WTC11 (cell line): ENCODE data around the gene CGB3. TPM values are rescaled to one million over a fixed set of nuclear protein-coding genes. Genes with fewer than 3 reads are reported as not detected.

Experiments used
- ATAC-seq: fragments of 200-7000 bp; cut with Tn5 transposase; 2 replicates; pipeline ENCODE4 v1.10.0; 2021; ENCODE audit warnings: mild to moderate bottlenecking, moderate library complexity
- CTCF ChIA-PET: fragments of 300-600 bp; sonication (Branson Sonifier 250); formaldehyde crosslinking; loops from one replicate; lab custom pipeline; 2021; ENCODE audit warnings: antibody characterized with exemption; lab: Charles Lee
- POLR2A ChIA-PET: fragments of 350-600 bp; sonication (Branson Sonifier 250); formaldehyde crosslinking; loops from one replicate; lab custom pipeline; 2021; ENCODE audit warnings: antibody characterized with exemption; lab: Charles Lee
- DNase-seq: peaks from one replicate; pipeline ENCODE4 v3.0.0; 2021; ENCODE audit warnings: low spot score
- H3K27ac Mint-ChIP-seq: 2 replicates; pipeline ENCODE4 v1.8.0; 2021; ENCODE audit warnings: mixed read lengths
- H3K27me3 Mint-ChIP-seq: 2 replicates; pipeline ENCODE4 v1.8.0; 2021; ENCODE audit warnings: low read depth, mild to moderate bottlenecking, moderate library complexity, mixed read lengths
- H3K36me3 Mint-ChIP-seq: 2 replicates; pipeline ENCODE4 v1.8.0; 2021; ENCODE audit warnings: mixed read lengths
- H3K4me1 Mint-ChIP-seq: 2 replicates; pipeline ENCODE4 v1.8.0; 2022; ENCODE audit warnings: mixed read lengths
- H3K4me3 Mint-ChIP-seq: 2 replicates; pipeline ENCODE4 v1.8.0; 2021; ENCODE audit warnings: mild to moderate bottlenecking, moderate library complexity, mixed read lengths
- H3K9me3 Mint-ChIP-seq: 2 replicates; pipeline ENCODE4 v1.8.0; 2021; ENCODE audit warnings: mixed read lengths
- CDX4 ChIP-seq: fragments of 250-450 bp; sonication (Bioruptor Pico); IDR thresholded peaks from 2 replicates; pipeline ENCODE4 v1.9.0; 2021; ENCODE audit warnings: moderate library complexity, mild to moderate bottlenecking, inconsistent platforms, borderline replicate concordance
- CREM ChIP-seq: sonication (generic); formaldehyde crosslinking; IDR thresholded peaks from 2 replicates; pipeline ENCODE4 v1.8.1; 2022; ENCODE audit warnings: mild to moderate bottlenecking, missing genetic modification reagents, moderate library complexity
- E2F4 ChIP-seq: sonication (generic); formaldehyde crosslinking; IDR thresholded peaks from 2 replicates; pipeline ENCODE4 v1.8.1; 2022; ENCODE audit warnings: low read depth, mild to moderate bottlenecking, moderate library complexity, missing genetic modification reagents, borderline replicate concordance
- FOXJ3 ChIP-seq: sonication (generic); formaldehyde crosslinking; IDR thresholded peaks from 2 replicates; pipeline ENCODE4 v1.9.0; 2021; ENCODE audit warnings: missing genetic modification reagents, mild to moderate bottlenecking, borderline replicate concordance
- NFYB ChIP-seq: sonication (generic); formaldehyde crosslinking; conservative IDR thresholded peaks from 2 replicates; pipeline ENCODE4 v1.8.0; 2022; ENCODE audit warnings: low read depth, missing genetic modification reagents
- SOX15 ChIP-seq: fragments of 250-450 bp; sonication (Bioruptor Pico); IDR thresholded peaks from 2 replicates; pipeline ENCODE4 v1.9.0; 2021; ENCODE audit warnings: mild to moderate bottlenecking
- TEAD4 ChIP-seq: sonication (generic); formaldehyde crosslinking; IDR thresholded peaks from 2 replicates; pipeline ENCODE4 v1.8.0; 2022; ENCODE audit warnings: mild to moderate bottlenecking, missing genetic modification reagents
- USF2 ChIP-seq: sonication (generic); formaldehyde crosslinking; IDR thresholded peaks from 2 replicates; pipeline ENCODE4 v1.8.1; 2023; ENCODE audit warnings: mild to moderate bottlenecking, missing genetic modification reagents, moderate library complexity
- ZBTB21 ChIP-seq: sonication (generic); formaldehyde crosslinking; IDR thresholded peaks from 2 replicates; pipeline ENCODE4 v1.8.1; 2023; ENCODE audit warnings: mild to moderate bottlenecking, missing genetic modification reagents, borderline replicate concordance
- ZNF121 ChIP-seq: sonication (generic); formaldehyde crosslinking; IDR thresholded peaks from 2 replicates; pipeline ENCODE4 v1.8.0; 2023; ENCODE audit warnings: missing genetic modification reagents
- ZNF263 ChIP-seq: sonication (generic); formaldehyde crosslinking; IDR thresholded peaks from 2 replicates; pipeline ENCODE4 v1.8.1; 2022; ENCODE audit warnings: low read depth, mild to moderate bottlenecking, moderate library complexity, missing genetic modification reagents
- total RNA-seq: library from RNA; stranded (reverse); gene quantifications from 3 replicates; pipeline ENCODE4 v1.2.3, GENCODE V29; 2021
- TF ChIP-seq, protein P1 (sequence below): fragments of 250-450 bp; sonication (Bioruptor Pico); IDR thresholded peaks from 2 replicates; pipeline ENCODE4 v1.9.0; 2021; ENCODE audit warnings: mild to moderate bottlenecking
- TF ChIP-seq, protein P2 (sequence below): sonication (generic); formaldehyde crosslinking; IDR thresholded peaks from 2 replicates; pipeline ENCODE4 v1.8.1; 2022; ENCODE audit warnings: mild to moderate bottlenecking, missing genetic modification reagents, moderate library complexity, borderline replicate concordance
- TF ChIP-seq, protein P3 (sequence below): sonication (generic); formaldehyde crosslinking; IDR thresholded peaks from 2 replicates; pipeline ENCODE4 v1.8.0; 2022; ENCODE audit warnings: missing genetic modification reagents
- TF ChIP-seq, protein P4 (sequence below): sonication (generic); formaldehyde crosslinking; conservative IDR thresholded peaks from 2 replicates; pipeline ENCODE4 v1.8.1; 2023; ENCODE audit warnings: mild to moderate bottlenecking, low read depth, missing genetic modification reagents, moderate library complexity
- TF ChIP-seq, protein P5 (sequence below): sonication (generic); formaldehyde crosslinking; conservative IDR thresholded peaks from 2 replicates; pipeline ENCODE4 v1.8.1; 2022; ENCODE audit warnings: mild to moderate bottlenecking, missing genetic modification reagents
- TF ChIP-seq, protein P6 (sequence below): fragments of 250-450 bp; sonication (Bioruptor Pico); IDR thresholded peaks from 2 replicates; pipeline ENCODE4 v2.1.2; 2022; ENCODE audit warnings: mild to moderate bottlenecking, moderate library complexity
- TF ChIP-seq, protein P7 (sequence below): sonication (generic); formaldehyde crosslinking; IDR thresholded peaks from 2 replicates; pipeline ENCODE4 v1.8.0; 2022; ENCODE audit warnings: mild to moderate bottlenecking, missing genetic modification reagents
- TF ChIP-seq, protein P8 (sequence below): fragments of 250-450 bp; sonication (Bioruptor Pico); IDR thresholded peaks from 2 replicates; pipeline ENCODE4 v1.9.0; 2021; ENCODE audit warnings: mild to moderate bottlenecking

CGB3 gene
- total RNA-seq, 1 experiment from 2014 or later: not detected

- TF ChIP-seq CDX4: no peak
- TF ChIP-seq, protein P1, sequence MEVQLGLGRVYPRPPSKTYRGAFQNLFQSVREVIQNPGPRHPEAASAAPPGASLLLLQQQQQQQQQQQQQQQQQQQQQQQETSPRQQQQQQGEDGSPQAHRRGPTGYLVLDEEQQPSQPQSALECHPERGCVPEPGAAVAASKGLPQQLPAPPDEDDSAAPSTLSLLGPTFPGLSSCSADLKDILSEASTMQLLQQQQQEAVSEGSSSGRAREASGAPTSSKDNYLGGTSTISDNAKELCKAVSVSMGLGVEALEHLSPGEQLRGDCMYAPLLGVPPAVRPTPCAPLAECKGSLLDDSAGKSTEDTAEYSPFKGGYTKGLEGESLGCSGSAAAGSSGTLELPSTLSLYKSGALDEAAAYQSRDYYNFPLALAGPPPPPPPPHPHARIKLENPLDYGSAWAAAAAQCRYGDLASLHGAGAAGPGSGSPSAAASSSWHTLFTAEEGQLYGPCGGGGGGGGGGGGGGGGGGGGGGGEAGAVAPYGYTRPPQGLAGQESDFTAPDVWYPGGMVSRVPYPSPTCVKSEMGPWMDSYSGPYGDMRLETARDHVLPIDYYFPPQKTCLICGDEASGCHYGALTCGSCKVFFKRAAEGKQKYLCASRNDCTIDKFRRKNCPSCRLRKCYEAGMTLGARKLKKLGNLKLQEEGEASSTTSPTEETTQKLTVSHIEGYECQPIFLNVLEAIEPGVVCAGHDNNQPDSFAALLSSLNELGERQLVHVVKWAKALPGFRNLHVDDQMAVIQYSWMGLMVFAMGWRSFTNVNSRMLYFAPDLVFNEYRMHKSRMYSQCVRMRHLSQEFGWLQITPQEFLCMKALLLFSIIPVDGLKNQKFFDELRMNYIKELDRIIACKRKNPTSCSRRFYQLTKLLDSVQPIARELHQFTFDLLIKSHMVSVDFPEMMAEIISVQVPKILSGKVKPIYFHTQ (CRISPR knock-in tag): no peak
- TF ChIP-seq E2F4 (CRISPR knock-in tag): no peak
- TF ChIP-seq, protein P2, sequence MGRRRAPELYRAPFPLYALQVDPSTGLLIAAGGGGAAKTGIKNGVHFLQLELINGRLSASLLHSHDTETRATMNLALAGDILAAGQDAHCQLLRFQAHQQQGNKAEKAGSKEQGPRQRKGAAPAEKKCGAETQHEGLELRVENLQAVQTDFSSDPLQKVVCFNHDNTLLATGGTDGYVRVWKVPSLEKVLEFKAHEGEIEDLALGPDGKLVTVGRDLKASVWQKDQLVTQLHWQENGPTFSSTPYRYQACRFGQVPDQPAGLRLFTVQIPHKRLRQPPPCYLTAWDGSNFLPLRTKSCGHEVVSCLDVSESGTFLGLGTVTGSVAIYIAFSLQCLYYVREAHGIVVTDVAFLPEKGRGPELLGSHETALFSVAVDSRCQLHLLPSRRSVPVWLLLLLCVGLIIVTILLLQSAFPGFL (CRISPR knock-in tag): no peak
- TF ChIP-seq, protein P3, sequence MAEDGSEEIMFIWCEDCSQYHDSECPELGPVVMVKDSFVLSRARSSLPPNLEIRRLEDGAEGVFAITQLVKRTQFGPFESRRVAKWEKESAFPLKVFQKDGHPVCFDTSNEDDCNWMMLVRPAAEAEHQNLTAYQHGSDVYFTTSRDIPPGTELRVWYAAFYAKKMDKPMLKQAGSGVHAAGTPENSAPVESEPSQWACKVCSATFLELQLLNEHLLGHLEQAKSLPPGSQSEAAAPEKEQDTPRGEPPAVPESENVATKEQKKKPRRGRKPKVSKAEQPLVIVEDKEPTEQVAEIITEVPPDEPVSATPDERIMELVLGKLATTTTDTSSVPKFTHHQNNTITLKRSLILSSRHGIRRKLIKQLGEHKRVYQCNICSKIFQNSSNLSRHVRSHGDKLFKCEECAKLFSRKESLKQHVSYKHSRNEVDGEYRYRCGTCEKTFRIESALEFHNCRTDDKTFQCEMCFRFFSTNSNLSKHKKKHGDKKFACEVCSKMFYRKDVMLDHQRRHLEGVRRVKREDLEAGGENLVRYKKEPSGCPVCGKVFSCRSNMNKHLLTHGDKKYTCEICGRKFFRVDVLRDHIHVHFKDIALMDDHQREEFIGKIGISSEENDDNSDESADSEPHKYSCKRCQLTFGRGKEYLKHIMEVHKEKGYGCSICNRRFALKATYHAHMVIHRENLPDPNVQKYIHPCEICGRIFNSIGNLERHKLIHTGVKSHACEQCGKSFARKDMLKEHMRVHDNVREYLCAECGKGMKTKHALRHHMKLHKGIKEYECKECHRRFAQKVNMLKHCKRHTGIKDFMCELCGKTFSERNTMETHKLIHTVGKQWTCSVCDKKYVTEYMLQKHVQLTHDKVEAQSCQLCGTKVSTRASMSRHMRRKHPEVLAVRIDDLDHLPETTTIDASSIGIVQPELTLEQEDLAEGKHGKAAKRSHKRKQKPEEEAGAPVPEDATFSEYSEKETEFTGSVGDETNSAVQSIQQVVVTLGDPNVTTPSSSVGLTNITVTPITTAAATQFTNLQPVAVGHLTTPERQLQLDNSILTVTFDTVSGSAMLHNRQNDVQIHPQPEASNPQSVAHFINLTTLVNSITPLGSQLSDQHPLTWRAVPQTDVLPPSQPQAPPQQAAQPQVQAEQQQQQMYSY (CRISPR knock-in tag): no peak
These were observed 41.9 kb downstream of the CGB3 start (continued) for GRCh38 chr19:48982280-48982679.

GRCh38 chr19:48977061-48977460 is 47.1 kb downstream of the CGB3 start:
- peaks cover 42% of the 10 kb centered on the region for H3K36me3 Mint-ChIP-seq
- ChIA-PET POLR2A (no interaction called here), CTCF (interaction anchor here (1.0 to 4.7 kb wide), 5 partner anchors 16 to 169 kb away, joined by 3 to 28 read pairs (median 4); partner anchors contain the start of genes GYS1 and RUVBL2)
- no peaks in the 10 kb centered on the region for H3K9me3 Mint-ChIP-seq
- H3K4me3 Mint-ChIP-seq: no peak overlapping the region
- DNase-seq (no peak), ATAC-seq (no peak)
- H3K27me3 Mint-ChIP-seq: no peaks in the 10 kb centered on the region
- H3K4me1 Mint-ChIP-seq: no peaks in the 10 kb centered on the region
- no peak overlapping the region for H3K27ac Mint-ChIP-seq
- TF ChIP-seq, protein P4, sequence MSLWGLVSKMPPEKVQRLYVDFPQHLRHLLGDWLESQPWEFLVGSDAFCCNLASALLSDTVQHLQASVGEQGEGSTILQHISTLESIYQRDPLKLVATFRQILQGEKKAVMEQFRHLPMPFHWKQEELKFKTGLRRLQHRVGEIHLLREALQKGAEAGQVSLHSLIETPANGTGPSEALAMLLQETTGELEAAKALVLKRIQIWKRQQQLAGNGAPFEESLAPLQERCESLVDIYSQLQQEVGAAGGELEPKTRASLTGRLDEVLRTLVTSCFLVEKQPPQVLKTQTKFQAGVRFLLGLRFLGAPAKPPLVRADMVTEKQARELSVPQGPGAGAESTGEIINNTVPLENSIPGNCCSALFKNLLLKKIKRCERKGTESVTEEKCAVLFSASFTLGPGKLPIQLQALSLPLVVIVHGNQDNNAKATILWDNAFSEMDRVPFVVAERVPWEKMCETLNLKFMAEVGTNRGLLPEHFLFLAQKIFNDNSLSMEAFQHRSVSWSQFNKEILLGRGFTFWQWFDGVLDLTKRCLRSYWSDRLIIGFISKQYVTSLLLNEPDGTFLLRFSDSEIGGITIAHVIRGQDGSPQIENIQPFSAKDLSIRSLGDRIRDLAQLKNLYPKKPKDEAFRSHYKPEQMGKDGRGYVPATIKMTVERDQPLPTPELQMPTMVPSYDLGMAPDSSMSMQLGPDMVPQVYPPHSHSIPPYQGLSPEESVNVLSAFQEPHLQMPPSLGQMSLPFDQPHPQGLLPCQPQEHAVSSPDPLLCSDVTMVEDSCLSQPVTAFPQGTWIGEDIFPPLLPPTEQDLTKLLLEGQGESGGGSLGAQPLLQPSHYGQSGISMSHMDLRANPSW (CRISPR knock-in tag): no peak
- TF ChIP-seq NFYB: no peak
- TF ChIP-seq ZNF121: no peak
- no peak for TF ChIP-seq ZBTB21
- TF ChIP-seq TEAD4 (CRISPR knock-in tag): no peak
- TF ChIP-seq, protein P5, sequence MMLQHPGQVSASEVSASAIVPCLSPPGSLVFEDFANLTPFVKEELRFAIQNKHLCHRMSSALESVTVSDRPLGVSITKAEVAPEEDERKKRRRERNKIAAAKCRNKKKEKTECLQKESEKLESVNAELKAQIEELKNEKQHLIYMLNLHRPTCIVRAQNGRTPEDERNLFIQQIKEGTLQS (CRISPR knock-in tag): no peak
- TF ChIP-seq, protein P6, sequence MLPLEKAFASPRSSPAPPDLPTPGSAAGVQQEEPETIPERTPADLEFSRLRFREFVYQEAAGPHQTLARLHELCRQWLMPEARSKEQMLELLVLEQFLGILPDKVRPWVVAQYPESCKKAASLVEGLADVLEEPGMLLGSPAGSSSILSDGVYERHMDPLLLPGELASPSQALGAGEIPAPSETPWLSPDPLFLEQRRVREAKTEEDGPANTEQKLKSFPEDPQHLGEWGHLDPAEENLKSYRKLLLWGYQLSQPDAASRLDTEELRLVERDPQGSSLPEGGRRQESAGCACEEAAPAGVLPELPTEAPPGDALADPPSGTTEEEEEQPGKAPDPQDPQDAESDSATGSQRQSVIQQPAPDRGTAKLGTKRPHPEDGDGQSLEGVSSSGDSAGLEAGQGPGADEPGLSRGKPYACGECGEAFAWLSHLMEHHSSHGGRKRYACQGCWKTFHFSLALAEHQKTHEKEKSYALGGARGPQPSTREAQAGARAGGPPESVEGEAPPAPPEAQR (CRISPR knock-in tag): no peak
- no peak for TF ChIP-seq FOXJ3
- TF ChIP-seq ZNF263 (CRISPR knock-in tag): no peak
- TF ChIP-seq SOX15 (CRISPR knock-in tag): no peak
- no peak for TF ChIP-seq CREM (CRISPR knock-in tag)
- TF ChIP-seq, protein P7, sequence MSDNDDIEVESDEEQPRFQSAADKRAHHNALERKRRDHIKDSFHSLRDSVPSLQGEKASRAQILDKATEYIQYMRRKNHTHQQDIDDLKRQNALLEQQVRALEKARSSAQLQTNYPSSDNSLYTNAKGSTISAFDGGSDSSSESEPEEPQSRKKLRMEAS (CRISPR knock-in tag): no peak
- TF ChIP-seq, protein P8, sequence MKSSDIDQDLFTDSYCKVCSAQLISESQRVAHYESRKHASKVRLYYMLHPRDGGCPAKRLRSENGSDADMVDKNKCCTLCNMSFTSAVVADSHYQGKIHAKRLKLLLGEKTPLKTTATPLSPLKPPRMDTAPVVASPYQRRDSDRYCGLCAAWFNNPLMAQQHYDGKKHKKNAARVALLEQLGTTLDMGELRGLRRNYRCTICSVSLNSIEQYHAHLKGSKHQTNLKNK: no peak
- no peak for TF ChIP-seq USF2 (CRISPR knock-in tag)
